Activated naive CD4-positive, alpha-beta T cell treated with anti-CD3 and anti-CD28 coated beads, Interleukin-2, amount 50 U/mL, for 16 hours (primary cell): ENCODE measurements around the gene ATP2C2.

Source experiments
- DNase-seq: peaks from one replicate; pipeline ENCODE4 v3.0.0-alpha.2; 2020

Gene ATP2C2

GRCh38 chr16:84458606-84459532 is 90.5 kb downstream of the ATP2C2 start:
- DNase-seq = no peak

GRCh38 chr16:84459533-84459894 is 91.2 kb downstream of the ATP2C2 start:
- no peak for DNase-seq

- no peak for DNase-seq
These were observed 91.6 kb downstream of the ATP2C2 start for GRCh38 chr16:84459941-84460405.

- no peak for DNase-seq
These were observed 92.2 kb downstream of the ATP2C2 start for GRCh38 chr16:84460406-84461028.

GRCh38 chr16:84461029-84461412 is 92.7 kb downstream of the ATP2C2 start:
- DNase-seq = no peak

- DNase-seq = no peak
These were observed 93.3 kb downstream of the ATP2C2 start for GRCh38 chr16:84461413-84462295.

- no peak for DNase-seq
These were observed 94.2 kb downstream of the ATP2C2 start for GRCh38 chr16:84462296-84463210.

- DNase-seq = no peak
These were observed 94.9 kb downstream of the ATP2C2 start for GRCh38 chr16:84463221-84463620.

- no peak for DNase-seq
These were observed 95.8 kb downstream of the ATP2C2 start for GRCh38 chr16:84464116-84464515.

GRCh38 chr16:84465154-84465553 is 96.8 kb downstream of the ATP2C2 start:
- DNase-seq = no peak

- DNase-seq = no peak
These were observed 98.4 kb downstream of the ATP2C2 start for GRCh38 chr16:84466692-84467091.

GRCh38 chr16:84467256-84467655 is 98.9 kb downstream of the ATP2C2 start:
- no peak for DNase-seq

GRCh38 chr16:84467709-84468108 is 99.4 kb downstream of the ATP2C2 start:
- no peak for DNase-seq

GRCh38 chr16:84471316-84471715 is 103.0 kb downstream of the ATP2C2 start:
- no peak for DNase-seq

GRCh38 chr16:84471966-84472365 is 103.6 kb downstream of the ATP2C2 start:
- no peak for DNase-seq

- DNase-seq = no peak
These were observed 107.4 kb downstream of the ATP2C2 start for GRCh38 chr16:84475643-84476240.

- no peak for DNase-seq
These were observed 108.1 kb downstream of the ATP2C2 start for GRCh38 chr16:84476401-84476800.

GRCh38 chr16:84477661-84478060 is 109.3 kb downstream of the ATP2C2 start:
- no peak for DNase-seq

- no peak for DNase-seq
These were observed 110.0 kb downstream of the ATP2C2 start for GRCh38 chr16:84478172-84478947.

GRCh38 chr16:84479716-84480450 is 111.5 kb downstream of the ATP2C2 start:
- DNase-seq = no peak
